ENCODE measurements around the gene IL24.
"Not testable (repeated sequence)": the region's sequence is repeated elsewhere in the genome, so short reads cannot be mapped to it uniquely, and the experiment has no call there.

Gene IL24

DNA sequence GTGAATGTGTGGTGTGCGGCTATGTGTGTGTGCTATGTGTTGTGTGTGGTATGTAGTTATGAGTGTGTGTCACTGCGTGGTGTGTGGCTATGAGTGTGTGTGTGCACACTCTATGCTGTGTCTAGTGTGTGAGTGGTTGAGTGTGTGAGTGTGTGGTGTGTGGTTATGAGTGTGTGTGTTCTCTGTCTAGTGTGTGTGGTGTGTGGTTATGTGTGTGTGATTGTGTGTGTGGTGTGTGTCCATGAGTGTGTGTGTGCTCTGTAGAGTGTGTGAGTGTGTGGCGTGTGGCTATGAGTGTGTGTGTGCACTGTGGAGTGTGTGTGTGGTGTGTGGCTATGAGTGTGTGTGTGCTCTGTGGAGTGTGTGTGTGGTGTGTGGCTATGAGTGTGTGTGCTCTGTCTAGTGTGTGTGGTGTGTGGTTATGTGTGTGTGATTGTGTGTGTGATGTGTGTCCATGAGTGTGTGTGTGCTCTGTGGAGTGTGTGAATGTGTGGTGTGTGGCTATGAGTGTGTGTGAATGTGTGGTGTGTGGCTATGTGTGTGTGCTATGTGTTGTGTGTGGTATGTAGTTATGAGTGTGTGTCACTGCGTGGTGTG, 26.8 kb downstream of the IL24 start:
- in situ Hi-C loops (cut with MboI; ENCODE audit: low sequenced_read_pairs): not testable (repeated sequence)

DNA sequence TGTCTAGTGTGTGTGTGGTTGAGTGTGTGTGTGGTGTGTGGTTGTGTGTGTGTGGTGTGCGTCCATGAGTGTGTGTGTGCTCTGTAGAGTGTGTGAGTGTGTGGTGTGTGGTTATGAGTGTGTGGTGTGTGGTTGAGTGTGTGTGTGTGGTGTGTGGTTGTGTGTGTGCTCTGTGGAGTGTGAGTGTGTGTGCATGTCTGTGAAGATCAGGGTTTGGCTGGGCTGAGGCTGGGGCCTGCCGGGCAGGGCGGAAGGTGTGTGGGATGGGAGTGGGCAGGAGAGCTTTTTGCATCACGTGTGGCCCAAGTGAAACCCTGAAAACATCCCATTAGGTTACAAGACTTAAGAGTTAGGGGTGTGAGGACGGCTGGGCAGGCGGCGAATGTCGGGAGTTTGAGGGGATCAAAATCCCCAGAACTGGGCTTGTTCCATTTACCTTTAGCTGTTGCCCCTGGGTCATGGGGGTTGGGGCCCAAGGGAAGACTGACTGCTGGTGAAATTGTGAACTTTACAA, 27.4 kb downstream of the IL24 start:
- in situ Hi-C loops (cut with MboI; ENCODE audit: low sequenced_read_pairs): no loop called here

DNA sequence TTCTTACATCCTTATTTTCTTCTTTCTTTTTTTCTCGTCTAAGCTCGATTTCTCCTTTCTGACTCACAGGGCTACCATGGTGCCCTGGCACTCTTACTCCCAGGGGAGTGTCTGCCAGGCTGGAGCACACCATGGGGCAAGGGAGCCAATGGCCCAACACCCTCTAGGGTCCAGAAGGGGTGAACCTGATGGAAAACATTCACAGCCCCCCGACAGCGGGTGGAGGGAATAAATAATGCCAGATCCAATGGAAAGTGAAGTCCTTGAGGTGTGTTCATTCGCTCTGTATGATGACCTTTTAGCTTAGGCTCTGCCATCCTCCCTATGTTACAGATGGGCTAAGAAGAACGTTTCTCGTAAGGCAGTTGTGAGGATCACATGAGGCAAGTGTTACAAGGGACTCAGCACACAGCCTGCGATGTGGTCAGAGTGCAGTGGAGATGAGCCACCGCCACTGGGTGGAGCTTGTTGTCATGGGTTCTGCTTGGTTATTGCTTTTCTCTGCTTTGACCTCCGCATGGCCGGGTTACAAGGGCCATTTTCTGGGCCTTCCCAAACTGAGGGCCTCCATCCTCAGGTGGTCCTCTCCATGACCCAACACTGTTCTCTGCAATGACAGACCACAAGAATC, 28.0 kb downstream of the IL24 start:
- in situ Hi-C loops (cut with MboI; ENCODE audit: low sequenced_read_pairs): no loop called here

DNA sequence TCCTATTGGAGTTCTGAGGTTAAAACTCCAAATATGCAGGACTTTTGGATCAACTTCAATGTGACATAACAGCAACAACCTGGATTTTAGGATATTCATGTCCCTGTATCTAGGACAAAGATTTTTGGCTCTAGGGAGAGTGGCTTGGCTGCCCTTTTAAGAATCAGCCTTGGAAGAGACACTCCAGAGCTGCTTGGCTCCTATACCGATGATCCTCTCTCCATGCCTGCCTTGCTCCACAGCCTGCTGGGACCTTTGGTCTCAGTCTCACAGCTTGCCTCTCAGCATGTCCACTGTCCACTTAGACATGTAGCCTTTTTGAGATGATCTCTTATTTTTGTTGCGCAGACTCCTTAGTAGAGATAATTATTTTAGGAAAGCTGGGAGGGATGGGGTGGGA, 29.0 kb downstream of the IL24 start:
- in situ Hi-C loops (cut with MboI; ENCODE audit: low sequenced_read_pairs): no loop called here

DNA sequence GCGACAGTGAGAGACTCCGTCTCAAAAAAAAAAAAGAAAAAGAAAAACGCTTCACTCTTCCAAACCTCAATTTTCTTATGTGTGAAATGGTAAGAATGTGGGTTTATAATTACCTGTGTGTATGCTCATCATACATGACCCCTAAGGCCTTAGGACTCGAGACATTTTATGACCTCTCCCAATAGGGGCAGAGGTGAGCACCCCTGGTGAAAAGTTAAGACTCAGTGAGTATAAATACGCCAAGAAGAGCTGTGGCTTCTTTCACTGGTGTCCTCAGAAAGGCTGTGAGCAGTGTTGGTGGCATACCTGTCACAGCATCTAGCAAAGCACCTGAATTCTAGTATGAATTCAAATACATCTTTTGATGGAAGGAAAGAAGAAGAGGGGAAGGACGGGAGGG, 32.3 kb downstream of the IL24 start:
- in situ Hi-C loops (cut with MboI; ENCODE audit: low sequenced_read_pairs): no loop called here

DNA sequence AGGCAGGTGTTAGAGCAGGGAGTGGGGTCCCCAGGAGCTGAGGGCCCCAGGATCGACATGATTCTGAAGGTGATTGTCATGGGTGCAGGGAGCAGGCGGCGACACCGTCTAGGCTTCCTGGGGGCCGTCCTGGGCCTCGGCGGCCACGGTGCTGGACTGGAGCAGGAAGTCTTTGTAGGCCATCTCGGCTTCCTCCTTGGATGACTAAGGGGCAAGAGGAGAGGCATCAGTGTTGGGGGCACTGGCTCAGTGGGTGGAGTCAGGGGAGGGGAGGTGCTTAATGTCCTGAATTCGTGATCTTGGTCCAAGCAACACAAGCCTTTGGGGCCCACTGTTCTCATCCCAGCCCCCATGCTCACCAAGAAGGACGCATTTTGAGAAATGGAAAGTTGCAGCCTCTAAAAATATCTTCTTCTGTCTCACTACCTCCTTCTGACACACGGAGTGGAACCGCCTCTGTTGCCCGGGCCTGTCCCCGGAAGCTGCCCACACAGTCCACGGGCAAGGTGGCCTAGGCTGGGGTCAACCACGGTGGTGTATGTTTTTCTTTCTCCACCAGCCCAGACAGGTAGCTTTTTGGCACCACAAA, 33.1 kb downstream of the IL24 start:
- in situ Hi-C loops (cut with MboI; ENCODE audit: low sequenced_read_pairs): no loop called here

DNA sequence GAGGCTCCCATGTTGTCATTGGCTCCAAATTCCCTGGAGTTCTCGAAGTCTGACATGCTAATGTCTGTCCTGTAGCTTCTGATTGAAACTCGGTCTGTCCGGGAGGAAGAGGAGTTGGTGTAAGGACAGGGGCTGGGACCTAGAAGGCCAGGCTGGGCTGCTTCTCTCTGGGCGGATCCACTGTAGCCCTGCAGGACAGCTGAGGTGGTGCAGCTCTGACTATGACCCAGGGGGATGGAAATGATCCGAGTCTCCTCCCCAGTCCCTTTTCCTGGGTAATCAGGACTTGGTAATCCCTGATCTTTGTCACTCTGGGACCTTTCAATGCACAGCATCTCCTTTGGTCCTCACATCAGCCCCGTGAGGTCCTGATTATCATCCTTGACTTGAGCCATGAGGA, 34.5 kb downstream of the IL24 start:
- in situ Hi-C loops (cut with MboI; ENCODE audit: low sequenced_read_pairs): no loop called here

DNA sequence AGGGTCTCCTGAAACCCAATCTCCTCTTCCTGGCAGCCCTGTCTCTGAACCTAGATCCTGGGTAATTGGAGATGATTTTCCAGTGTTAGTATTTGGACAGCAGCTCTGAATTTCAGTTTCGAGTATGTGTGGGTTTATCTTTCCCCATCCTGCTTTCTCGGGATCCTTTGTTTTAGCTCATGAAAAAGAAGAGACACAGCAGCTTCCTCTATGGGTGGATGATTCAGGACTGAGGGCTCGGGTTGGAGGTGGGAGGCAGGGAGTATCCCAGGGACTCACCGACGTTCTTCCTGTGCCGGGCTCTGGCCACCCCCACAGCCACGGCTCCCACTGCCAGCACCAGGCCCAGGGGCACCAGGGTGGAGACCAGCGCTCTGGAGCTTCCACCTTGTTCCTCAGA, 34.9 kb downstream of the IL24 start:
- in situ Hi-C loops (cut with MboI; ENCODE audit: low sequenced_read_pairs): no loop called here

DNA sequence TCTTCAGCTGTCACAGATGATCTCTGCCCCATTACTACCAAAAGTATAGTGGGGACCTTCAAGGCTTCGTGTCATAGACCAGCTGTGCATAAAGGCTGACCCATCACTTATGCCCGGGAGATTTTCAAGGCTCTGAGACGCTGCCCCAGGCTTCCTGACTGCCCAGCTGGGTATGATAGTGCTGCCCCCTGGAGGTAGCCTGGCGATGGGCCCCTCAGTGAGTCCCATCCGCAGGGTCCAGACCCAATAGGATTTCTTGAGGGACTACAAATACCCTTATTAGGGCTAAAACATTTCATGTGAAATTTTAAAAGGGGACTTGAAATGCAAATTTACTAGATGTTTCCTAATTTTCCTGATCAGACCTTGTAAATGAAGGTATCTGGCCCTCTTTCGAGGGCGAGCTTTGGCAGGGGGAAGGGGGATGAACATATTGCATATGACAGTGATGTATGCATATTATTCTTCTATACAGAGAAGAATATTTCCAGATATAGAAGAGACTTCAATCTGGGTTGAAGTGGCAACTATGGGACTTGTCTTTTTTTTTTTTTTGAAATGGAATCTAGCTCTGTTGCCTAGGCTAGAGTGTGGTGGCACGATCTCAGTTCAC, 36.2 kb downstream of the IL24 start:
- in situ Hi-C loops (cut with MboI; ENCODE audit: low sequenced_read_pairs): no loop called here

DNA sequence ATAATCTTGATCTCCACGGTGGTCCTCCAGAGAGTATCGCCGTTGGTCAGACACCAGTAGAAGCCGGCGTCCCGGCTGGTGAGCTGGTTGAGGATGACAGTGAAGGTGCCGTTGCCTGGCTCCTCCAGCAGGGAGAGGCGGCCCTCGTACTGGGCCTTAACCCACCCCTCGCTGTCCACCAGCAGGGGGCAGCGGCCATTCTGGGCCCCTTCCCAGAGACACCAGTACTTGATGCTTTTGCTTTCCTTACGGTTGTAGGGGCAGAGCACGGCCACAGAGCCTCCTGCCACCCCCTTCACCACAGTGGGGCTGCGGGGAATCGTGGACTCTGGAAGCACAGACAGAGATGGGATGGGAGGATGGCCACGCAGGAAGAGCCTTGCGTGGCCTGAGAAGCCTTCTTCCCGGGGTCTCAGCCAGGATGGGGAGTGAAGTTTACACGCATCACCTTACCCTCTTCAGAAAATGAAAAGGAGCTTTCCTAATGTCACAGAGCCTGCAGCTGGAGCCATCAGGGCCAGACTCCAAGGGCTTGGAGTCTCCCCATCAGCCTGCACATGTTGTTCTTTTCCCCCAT, 38.3 kb downstream of the IL24 start:
- in situ Hi-C loops (cut with MboI; ENCODE audit: low sequenced_read_pairs): no loop called here

DNA sequence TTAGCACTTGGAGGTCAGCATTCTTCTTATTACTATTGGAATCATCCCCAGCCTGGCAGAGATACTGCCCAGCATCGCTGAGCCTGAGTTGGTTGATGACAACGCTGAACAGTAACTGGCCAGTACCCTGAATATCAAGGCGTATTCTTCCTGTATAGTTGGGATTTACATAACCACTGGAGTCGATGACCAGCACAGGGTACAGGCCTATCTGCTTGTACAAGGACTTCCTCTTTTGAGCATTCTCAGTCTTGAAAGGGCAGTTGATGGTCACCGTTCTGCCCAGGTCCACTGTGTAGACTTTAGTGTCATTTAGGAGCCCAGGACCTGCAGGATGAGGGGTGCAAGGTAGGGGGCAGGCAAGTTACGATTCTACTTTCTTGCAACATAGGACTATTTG, 40.2 kb downstream of the IL24 start:
- in situ Hi-C loops (cut with MboI; ENCODE audit: low sequenced_read_pairs): no loop called here

DNA sequence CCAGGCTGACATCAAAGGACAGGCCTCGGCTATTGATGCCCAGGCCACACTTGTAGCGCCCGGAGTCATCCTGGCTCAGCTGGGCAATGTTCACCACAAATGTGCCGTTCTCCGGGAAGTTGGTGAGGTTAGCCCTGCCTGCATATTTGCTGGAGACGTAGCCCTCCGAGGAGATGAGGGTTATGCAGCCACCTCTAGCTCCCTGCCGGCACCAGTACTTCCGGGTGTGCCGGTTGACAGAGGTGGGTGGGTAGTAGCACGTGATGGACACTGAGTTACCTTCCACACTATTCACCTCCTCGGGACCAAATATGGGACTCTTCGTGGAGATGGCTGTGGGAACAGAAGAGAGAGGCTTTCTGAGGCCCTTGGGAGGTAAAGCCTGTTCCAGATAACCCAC, 41.9 kb downstream of the IL24 start:
- in situ Hi-C loops (cut with MboI; ENCODE audit: low sequenced_read_pairs): no loop called here

DNA sequence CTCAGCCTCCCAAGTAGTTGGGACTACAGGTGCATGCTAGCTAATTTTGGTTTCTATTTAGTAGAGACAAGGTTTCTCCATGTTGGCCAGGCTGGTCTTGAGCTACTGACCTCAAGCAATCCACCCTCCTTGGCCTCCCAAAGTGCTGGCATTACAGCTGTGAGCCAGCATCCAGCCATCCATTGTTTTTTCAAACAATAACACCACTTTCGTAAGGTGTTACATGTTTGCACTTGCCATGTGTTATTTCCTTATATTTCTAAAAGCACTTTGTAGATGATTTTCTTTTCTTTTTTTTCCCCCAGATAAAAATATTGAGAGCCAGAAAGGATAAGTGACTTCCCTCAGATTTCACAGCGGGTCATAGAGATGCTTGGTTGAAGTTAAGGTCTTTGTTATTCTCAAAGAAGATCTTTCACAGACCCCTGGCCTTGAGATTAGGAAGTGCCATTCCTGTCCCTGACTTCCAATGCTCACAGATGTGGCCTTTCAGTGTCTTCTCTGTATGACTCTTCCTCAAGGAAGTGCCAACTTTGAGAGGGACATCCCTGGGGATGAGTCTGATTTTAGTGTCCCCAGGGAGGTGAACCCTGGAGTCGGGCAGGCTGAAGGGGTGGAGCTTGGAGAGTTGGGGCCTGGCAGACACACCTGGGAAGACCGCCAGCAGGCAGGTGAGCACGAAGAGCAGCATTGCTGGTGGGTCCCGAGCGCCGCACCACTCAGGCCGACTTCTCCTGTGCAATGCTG, 42.8 kb downstream of the IL24 start:
- in situ Hi-C loops (cut with MboI; ENCODE audit: low sequenced_read_pairs): no loop called here

DNA sequence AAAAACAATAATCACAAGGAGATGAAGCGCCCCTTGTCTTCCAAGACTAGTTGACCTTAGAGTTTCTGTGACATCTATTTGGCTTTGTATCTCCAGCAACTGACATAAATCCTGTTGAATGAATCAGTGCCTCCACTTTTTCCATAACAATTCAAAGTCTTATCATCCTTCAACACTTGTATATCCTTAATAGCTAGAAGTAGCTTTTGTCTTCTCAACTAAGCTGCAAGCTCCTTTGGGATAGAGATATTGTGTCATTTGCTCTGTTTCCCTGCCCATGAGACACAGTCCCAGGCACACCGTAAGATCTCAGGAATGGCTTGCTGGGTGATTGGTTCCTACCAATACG, 43.3 kb downstream of the IL24 start:
- in situ Hi-C loops (cut with MboI; ENCODE audit: low sequenced_read_pairs): no loop called here

DNA sequence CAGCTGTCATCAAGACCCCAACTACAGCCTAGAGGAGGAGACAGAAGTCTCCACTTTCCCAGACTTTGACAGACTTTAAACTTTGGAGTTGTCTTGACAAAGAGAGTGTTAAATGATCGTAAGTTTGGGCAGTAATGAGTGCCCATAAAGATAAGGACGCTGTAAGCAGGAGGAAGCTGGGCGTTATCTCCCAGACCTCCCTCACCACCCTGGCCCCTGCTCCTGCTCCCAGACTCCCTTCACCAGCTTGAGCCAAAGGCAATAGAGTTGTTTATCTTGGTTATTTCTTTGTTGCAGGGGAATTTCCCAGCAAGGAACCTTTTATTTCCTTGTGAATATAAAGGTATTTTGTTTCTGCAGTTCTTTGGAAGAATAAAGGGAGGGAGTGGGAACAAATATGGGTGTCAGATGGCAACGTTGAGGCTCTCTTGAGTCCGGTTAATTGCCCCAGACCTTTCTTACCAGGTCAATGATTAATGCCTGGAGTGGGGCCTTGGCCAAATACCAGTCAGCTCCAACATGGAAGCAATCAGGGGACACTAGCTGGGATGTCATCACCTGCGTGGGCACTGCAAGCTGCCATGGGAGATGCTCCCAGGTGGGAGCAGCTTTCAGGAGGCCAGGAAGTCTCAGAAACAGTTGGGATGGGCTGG, 44.6 kb downstream of the IL24 start:
- in situ Hi-C loops (cut with MboI; ENCODE audit: low sequenced_read_pairs): no loop called here

DNA sequence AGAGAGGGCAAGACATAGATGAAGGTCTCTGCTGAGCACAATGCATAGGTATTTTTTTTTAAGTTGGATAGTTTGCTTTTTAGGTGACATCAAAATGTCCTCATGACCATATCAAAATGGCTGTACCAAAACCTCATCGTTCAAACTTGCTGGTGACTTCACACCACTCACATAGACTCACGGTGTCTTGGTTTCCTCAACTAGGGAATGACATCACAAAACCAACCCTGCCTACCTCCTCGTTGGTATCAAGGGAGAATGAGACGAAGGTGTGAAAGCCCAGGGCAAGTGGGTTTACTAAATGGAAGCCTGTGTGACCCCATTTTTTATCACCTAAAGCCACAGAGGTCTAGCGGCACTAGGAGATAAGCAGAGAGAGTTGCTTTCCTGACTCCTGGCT, 47.5 kb downstream of the IL24 start:
- in situ Hi-C loops (cut with MboI; ENCODE audit: low sequenced_read_pairs): no loop called here

DNA sequence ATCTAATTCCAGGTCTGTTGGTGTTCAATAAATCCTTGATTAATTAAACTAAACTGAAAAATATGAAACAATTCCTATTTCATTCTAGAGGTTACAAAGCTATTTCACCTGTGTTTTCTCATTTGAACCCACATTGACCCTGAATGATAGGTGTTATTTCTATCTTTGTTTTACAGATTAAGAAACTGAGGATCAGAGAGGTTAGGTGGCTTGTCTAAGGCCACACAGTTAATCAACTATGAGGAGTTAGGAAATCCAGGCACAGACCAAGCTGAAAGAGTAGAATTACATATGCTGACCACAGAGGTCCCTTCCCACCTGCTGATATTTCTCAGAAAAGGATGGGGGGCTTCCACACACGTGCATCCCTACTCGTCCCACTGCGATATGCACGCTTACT, 48.5 kb downstream of the IL24 start:
- in situ Hi-C loops (cut with MboI; ENCODE audit: low sequenced_read_pairs): no loop called here

DNA sequence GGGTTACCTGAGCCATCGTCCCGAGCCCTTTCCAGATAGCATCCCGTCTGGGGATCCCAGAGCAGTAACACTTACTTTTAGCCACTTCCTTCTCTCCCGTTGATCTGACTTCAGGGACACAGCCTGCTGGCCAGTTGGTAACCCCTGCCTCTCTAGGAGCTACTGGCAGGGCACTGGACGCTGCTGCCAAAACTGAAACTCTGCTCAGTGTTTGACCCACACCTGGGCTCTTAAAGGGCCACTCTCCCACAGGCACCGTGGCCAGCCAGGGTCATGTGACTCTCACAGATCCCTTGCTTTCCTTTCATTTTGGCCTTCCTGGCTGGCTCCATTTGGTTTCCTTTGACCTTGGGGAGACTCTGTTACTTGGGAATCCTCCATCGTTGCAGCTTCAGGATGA, 49.0 kb downstream of the IL24 start, which contains the start of gene PIGR:
PIGR (minus strand) TSS at position 206 of the 400 bp plus-strand sequence. CDS start 5,935 bp downstream, outside the sequence.
- in situ Hi-C loops (cut with MboI; ENCODE audit: low sequenced_read_pairs): no loop called here

DNA sequence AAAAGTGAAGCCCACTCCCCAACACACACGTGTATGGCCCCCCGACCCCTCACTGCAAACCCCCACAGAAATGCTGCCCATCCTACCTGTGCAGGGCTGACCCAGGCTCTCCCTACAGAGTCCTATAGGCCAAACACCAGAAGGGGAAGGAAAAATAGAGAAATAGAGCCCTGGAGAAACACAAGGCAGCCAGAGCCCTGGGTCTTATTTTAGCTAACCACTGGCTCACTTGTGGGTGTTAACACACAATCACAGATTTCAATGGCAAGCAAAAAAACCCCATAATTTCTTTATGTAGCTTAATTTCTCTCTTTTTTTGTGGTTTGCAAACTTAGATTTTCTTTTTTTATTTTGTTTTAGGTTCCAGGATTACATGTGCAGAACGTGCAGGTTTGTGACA, 50.0 kb downstream of the IL24 start:
- in situ Hi-C loops (cut with MboI; ENCODE audit: low sequenced_read_pairs): no loop called here

DNA sequence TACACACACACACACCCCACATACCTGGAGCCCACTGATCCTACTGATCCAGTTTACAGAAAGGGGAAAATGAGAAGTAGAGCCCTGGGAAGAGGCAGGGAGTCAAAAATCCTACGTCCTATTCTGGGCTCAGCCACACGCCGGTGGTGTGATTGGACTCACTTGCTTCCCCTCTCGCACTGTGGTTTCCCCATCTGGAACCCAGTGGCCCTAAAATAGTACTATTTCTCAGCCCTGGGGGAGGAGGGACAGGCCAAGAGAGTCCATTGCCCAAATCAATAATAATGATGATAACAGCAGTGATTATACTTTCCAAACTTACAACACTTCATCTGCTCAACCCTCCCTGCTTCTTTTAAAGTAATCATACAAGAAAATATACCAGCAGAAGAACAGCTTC, 52.0 kb downstream of the IL24 start:
- in situ Hi-C loops (cut with MboI; ENCODE audit: low sequenced_read_pairs): no loop called here

DNA sequence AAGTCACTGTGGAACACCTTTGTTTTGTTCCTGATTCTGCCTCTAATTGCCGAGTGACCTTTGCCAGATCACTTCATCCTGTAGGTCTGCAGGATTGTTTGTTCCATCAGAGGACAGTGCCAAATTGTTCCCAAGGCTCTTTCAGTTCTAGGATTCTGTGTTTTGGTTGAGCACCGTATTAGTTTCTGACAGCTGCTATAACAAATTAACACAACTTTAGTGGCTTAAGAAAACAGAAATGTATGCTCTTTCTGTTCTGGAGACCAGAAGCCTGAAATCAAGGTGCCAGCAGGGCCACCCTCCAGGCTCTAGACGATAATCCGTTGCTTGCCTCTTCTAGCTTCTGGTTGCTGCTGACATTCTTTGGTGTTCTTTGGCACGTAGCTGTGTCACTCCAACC, 52.4 kb downstream of the IL24 start:
- in situ Hi-C loops (cut with MboI; ENCODE audit: low sequenced_read_pairs): no loop called here
